IPS-20b (cell line): ENCODE data around the gene LBP.

Experiments
- H3K27ac ChIP-seq: one replicate; pipeline ENCODE4 v1.5.1; 2013; ENCODE audit warnings: low read length
- H3K27me3 ChIP-seq: 2 replicates; pipeline ENCODE4 v1.6.1; 2013; ENCODE audit warnings: mild to moderate bottlenecking, low read length, inconsistent platforms; ENCODE audit not compliant: insufficient read depth
- H3K36me3 ChIP-seq: 2 replicates; pipeline ENCODE4 v1.6.1; 2013; ENCODE audit warnings: low read depth, mild to moderate bottlenecking, inconsistent platforms, low read length, moderate library complexity; ENCODE audit not compliant: insufficient read depth
- H3K4me1 ChIP-seq: 2 replicates; pipeline ENCODE4 v1.6.1; 2013; ENCODE audit warnings: mild to moderate bottlenecking, control low read depth, inconsistent platforms, low read length, moderate library complexity; ENCODE audit not compliant: insufficient read depth
- H3K4me3 ChIP-seq: 2 replicates; pipeline ENCODE4 v1.5.1; 2013; ENCODE audit warnings: mild to moderate bottlenecking, low read length, inconsistent platforms
- H3K9ac ChIP-seq: 2 replicates; pipeline ENCODE4 v1.6.1; 2013; ENCODE audit warnings: low read depth, mild to moderate bottlenecking, inconsistent platforms, low read length, moderate library complexity
- H3K9me3 ChIP-seq: 2 replicates; pipeline ENCODE4 v1.6.1; 2013; ENCODE audit warnings: mild to moderate bottlenecking, low read depth, low read length, inconsistent platforms; ENCODE audit not compliant: insufficient read depth

LBP gene

GRCh38 chr20:38426006-38426897 lies 80.0 kb downstream of the LBP start:
- Histone ChIP-seq H3K9me3 (no peaks in the 10 kb centered on the region), H3K36me3 (peaks cover 96% of the 10 kb centered on the region), H3K9ac (no peak overlapping the region), H3K27me3 (no peaks in the 10 kb centered on the region), H3K27ac (no peak overlapping the region), H3K4me1 (no peaks in the 10 kb centered on the region), H3K4me3 (no peak overlapping the region)
